ENCODE results near the gene MMD. TPM values are rescaled to one million over a fixed set of nuclear protein-coding genes. Genes with fewer than 3 reads are reported as not detected.

Gene MMD
- total and polyA plus RNA-seq, 2 of the 13 experiments (the other 11 are each of a cell fraction or from before 2014, with no cell fraction given): 121 to 225 TPM

DNA sequence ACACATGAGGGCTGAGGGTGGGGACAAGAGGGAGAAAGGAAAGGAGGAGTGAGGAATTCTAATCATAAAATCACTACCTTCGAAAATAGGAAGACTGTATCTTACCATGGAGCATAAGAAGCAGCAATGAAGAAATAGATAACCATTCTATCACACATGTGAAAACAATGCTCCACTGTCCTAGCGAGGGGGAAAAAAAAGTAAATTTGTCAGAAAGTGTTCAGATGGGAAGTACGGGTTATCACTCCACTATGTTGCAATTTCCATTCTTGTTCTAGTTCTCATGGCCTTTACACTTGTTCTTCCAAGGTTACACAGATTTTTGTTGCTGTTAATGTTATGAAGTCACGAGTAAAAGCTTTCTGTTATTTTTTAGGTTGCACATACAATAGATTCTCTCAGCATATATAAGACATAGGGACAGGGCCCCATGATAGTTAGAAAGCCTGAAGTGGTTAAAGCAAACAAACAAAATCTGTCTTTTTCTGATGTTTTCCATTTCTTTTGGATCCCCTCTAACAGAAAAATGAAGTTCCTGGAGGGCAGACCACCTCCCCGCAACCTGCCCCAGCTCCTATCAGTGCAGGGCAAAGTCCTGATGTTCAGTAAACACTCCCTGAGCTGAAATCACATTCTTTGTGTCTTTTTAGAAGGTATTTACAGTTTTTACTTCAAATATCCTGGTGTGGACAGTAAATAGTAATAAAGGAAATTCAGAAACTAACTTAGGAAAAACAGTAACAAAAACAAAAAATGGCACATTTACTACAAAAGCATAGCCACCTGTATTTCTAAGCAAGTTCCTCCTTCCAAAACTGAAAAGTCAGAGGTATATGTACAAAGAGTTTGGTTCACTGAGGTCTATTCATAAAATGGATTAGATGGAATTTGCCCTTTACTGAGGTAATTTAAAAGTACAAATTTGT, 13.7 kb downstream of the MMD start (continued):
- TF ChIP-seq REXO4 (CRISPR knock-in tag; IDR thresholded peaks at IDR 0.05; ENCODE audit: borderline replicate concordance) (no peak), KLF11 (CRISPR knock-in tag; IDR thresholded peaks at IDR 0.05) (no peak), BATF2 (CRISPR knock-in tag; IDR thresholded peaks at IDR 0.05) (no peak), PREB (CRISPR knock-in tag; IDR thresholded peaks at IDR 0.05) (no peak), SPEN (CRISPR knock-in tag; IDR thresholded peaks at IDR 0.05; ENCODE audit: low read depth) (peak; percentile 59), SIN3B (IDR thresholded peaks at IDR 0.05; ENCODE audit: low read length) (no peak), RERE (CRISPR knock-in tag; IDR thresholded peaks at IDR 0.05; ENCODE audit: low read depth) (0 out of 2 replicates have a peak, but pooled peaks have one; percentile 26), SAP130 (CRISPR knock-in tag; IDR thresholded peaks at IDR 0.05; ENCODE audit: low read depth) (peak; percentile 78), AKAP8 (CRISPR knock-in tag; IDR thresholded peaks at IDR 0.05) (no peak), NFYB (CRISPR knock-in tag; IDR thresholded peaks at IDR 0.05) (no peak), SP2 (CRISPR knock-in tag; IDR thresholded peaks at IDR 0.05) (no peak), ZFX (CRISPR knock-in tag; IDR thresholded peaks at IDR 0.05; ENCODE audit: low read depth) (no peak), ZNF615 (CRISPR knock-in tag; IDR thresholded peaks at IDR 0.05; ENCODE audit: borderline replicate concordance) (no peak), ZFP36L1 (CRISPR knock-in tag; IDR thresholded peaks at IDR 0.05) (no peak), ZFP36L2 (CRISPR knock-in tag; IDR thresholded peaks at IDR 0.05) (no peak)
- TF ChIP-seq, protein P1, sequence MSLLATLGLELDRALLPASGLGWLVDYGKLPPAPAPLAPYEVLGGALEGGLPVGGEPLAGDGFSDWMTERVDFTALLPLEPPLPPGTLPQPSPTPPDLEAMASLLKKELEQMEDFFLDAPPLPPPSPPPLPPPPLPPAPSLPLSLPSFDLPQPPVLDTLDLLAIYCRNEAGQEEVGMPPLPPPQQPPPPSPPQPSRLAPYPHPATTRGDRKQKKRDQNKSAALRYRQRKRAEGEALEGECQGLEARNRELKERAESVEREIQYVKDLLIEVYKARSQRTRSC (CRISPR knock-in tag; IDR thresholded peaks at IDR 0.05; ENCODE audit: low read depth): no peak
- TF ChIP-seq, protein P2, sequence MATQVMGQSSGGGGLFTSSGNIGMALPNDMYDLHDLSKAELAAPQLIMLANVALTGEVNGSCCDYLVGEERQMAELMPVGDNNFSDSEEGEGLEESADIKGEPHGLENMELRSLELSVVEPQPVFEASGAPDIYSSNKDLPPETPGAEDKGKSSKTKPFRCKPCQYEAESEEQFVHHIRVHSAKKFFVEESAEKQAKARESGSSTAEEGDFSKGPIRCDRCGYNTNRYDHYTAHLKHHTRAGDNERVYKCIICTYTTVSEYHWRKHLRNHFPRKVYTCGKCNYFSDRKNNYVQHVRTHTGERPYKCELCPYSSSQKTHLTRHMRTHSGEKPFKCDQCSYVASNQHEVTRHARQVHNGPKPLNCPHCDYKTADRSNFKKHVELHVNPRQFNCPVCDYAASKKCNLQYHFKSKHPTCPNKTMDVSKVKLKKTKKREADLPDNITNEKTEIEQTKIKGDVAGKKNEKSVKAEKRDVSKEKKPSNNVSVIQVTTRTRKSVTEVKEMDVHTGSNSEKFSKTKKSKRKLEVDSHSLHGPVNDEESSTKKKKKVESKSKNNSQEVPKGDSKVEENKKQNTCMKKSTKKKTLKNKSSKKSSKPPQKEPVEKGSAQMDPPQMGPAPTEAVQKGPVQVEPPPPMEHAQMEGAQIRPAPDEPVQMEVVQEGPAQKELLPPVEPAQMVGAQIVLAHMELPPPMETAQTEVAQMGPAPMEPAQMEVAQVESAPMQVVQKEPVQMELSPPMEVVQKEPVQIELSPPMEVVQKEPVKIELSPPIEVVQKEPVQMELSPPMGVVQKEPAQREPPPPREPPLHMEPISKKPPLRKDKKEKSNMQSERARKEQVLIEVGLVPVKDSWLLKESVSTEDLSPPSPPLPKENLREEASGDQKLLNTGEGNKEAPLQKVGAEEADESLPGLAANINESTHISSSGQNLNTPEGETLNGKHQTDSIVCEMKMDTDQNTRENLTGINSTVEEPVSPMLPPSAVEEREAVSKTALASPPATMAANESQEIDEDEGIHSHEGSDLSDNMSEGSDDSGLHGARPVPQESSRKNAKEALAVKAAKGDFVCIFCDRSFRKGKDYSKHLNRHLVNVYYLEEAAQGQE (IDR thresholded peaks at IDR 0.05; ENCODE audit: borderline replicate concordance in 1 of 2, low read depth in 1 of 2, low read length in 2 of 2): 0 out of 4 replicates have a peak, but pooled peaks of 1 of the 2 experiments have one; percentile 56
